ENCODE data around the gene SHISAL2B.
"Not testable (repeated sequence)": the region's sequence is repeated elsewhere in the genome, so short reads cannot be mapped to it uniquely, and the experiment has no call there.

Gene SHISAL2B

DNA sequence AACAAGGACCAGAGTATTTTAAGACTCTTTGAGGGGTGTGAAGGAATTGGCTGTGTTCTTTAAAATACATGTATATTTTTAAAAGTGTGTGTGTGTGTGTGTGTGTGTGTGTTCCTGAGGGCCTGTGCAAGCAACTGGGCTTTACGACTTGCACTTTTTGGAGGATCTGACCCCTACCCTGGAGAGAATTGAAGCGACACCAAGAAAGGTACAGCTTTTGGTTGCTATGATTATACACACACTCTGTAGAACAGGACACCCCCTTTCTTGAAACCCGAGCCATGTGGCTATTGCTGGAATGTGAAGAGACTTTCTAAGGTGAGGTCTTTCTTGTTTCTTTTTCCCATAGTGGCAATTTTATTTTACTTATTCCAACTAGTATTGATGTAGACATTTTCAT lies 988 bp downstream of the SHISAL2B start:
- no peak for DNase-seq (ENCODE audit: low read depth)
- H3K4me3 ChIP-seq (ENCODE audit: low read length), result no peak overlapping the region
- TF ChIP-seq, protein P1, sequence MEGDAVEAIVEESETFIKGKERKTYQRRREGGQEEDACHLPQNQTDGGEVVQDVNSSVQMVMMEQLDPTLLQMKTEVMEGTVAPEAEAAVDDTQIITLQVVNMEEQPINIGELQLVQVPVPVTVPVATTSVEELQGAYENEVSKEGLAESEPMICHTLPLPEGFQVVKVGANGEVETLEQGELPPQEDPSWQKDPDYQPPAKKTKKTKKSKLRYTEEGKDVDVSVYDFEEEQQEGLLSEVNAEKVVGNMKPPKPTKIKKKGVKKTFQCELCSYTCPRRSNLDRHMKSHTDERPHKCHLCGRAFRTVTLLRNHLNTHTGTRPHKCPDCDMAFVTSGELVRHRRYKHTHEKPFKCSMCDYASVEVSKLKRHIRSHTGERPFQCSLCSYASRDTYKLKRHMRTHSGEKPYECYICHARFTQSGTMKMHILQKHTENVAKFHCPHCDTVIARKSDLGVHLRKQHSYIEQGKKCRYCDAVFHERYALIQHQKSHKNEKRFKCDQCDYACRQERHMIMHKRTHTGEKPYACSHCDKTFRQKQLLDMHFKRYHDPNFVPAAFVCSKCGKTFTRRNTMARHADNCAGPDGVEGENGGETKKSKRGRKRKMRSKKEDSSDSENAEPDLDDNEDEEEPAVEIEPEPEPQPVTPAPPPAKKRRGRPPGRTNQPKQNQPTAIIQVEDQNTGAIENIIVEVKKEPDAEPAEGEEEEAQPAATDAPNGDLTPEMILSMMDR (IDR thresholded peaks at IDR 0.05; ENCODE audit: insufficient read depth, low read depth, low read length, missing control alignments), result no peak

DNA sequence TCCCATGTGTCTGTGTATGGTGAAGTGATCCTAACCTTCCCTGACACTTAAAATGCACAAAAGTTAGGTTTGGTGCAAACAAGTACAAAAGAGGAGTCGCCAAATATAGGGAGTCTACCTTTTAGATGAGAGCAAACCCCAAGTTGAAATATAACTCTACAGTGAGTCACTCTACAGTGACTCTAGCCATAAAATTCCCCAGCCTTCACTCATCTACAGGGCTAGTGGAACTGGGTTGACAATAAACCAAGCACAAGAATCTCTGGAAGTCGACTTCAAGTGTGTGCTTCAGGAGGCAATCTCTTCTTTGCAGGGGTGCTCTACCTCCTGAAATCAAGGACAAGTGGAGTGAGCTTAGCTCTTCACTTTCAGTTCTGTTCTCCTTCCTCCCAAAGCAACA lies 3.3 kb downstream of the SHISAL2B start:
- TF ChIP-seq, protein P1 (IDR thresholded peaks at IDR 0.05; ENCODE audit: insufficient read depth, low read depth, low read length, missing control alignments), result no peak
- peak; percentile 64 for DNase-seq (ENCODE audit: low read depth)
- no peak overlapping the region for H3K4me3 ChIP-seq (ENCODE audit: low read length)

DNA sequence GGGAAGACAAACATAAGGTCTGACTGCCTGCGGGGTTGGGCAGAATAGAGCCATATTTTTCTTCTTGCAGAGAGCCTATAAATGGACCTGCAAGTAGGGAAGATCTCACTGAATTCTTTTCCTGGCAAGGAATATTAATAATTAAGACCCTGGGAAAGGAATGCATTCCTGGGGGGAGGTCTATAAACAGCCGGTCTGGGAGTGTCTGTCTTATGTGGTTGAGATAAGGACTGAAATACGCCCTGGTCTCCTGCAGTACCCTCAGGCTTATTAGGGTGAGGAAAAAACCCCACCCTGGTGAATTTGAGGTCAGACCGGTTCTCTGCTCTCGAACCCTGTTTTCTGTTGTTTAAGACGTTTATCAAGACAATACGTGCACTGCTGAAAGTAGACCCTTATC lies 6.1 kb downstream of the SHISAL2B start:
- DNase-seq (ENCODE audit: low read depth); H3K4me3 ChIP-seq (ENCODE audit: low read length): not testable (repeated sequence)

DNA sequence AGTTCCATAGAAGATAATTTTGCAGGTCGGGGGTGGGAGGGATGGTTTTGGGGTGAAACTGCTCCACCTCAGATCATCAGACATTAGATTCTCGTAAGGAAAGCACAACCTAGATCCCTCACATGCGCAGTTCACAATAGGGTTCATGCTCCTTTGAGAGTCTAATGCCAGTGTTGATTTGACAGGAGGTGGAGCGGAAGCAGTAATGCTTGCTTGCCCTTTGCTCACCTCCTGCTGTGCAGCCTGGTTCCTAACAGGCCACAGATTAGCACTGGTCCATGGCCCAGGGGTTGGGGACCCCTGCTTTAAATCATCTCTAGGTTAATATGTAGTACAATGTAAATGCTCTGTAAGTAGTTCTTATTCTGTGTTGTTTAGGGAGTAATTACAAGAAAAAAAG lies 10.5 kb downstream of the SHISAL2B start:
- DNase-seq (ENCODE audit: low read depth), result no peak
- TF ChIP-seq, protein P1 (IDR thresholded peaks at IDR 0.05; ENCODE audit: insufficient read depth, low read depth, low read length, missing control alignments), result no peak
- no peak overlapping the region for H3K4me3 ChIP-seq (ENCODE audit: low read length)

DNA sequence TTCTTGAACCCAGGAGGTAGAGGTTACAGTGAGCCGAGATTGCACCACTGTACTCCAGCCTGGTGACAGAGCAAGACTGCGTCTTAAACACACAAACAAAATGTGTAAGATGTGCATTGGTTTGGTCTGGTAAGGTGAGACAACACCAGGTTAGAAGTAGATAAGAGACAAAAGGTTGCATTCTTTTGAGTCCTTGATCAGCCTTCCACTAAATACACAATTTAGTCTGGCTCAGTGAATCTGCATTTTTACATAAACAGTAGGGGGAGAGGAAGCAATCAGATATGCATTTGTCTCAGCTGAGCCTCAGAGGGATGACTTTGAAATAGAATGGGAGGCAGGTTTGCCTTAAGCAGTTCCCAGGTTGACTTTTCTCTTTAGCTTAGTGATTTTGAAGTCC lies 15.8 kb downstream of the SHISAL2B start:
- not testable (repeated sequence) for H3K4me3 ChIP-seq (ENCODE audit: low read length); DNase-seq (ENCODE audit: low read depth)

DNA sequence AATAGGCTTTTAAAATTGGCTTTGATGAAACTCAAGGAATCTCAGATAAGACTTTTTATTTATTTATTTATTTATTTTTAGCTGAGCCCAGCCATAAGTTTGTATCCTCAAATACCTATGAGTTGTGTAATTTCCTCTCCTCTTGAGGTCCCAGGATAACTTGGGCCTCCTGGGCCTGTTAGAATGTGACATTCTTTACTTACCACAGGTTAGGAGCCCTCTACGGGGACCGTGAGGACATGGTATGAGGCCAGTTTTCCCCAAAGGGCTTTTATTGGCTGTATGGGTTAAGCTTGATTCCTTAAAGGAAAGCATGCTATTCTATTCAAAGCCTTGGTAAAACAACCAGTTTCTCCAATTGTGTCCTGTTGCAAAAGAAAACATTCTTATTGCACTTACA lies 16.9 kb downstream of the SHISAL2B start:
- DNase-seq (ENCODE audit: low read depth), result no peak
- no peak overlapping the region for H3K4me3 ChIP-seq (ENCODE audit: low read length)
- TF ChIP-seq, protein P1 (IDR thresholded peaks at IDR 0.05; ENCODE audit: insufficient read depth, low read depth, low read length, missing control alignments), result no peak

DNA sequence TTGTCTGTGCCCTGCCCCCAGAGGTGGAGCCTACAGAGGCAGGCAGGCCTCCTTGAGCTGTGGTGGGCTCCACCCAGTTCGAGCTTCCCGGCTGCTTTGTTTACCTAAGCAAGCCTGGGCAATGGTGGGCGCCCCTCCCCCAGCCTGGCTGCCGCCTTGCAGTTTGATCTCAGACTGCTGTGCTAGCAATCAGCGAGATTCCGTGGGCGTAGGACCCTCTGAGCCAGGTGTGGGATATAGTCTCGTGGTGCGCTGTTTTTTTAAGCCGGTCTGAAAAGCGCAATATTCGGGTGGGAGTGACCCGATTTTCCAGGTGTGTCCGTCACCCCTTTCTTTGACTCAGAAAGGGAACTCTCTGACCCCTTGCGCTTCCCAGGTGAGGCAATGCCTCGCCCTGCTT lies 24.2 kb downstream of the SHISAL2B start:
- not testable (repeated sequence) for DNase-seq (ENCODE audit: low read depth); H3K4me3 ChIP-seq (ENCODE audit: low read length)

DNA sequence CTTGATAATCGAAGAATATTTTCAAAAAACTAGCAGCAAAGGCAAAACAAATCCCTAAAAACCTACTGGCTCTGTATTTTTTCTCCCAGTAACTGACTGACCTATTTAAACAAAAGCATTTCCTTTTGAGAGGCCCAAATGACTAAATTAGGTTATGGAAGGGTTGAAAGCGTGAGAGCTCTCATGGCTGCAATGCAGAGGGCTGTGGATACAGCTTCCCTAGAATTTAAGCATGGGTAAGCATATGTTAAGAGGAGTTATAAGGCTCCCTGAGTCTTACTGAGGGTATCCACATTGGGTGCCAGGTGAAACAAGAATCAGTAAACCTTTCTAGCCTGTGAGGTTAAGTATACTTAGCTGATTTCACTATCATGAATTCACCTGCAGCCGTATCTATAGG lies 32.3 kb downstream of the SHISAL2B start:
- TF ChIP-seq, protein P1 (IDR thresholded peaks at IDR 0.05; ENCODE audit: insufficient read depth, low read depth, low read length, missing control alignments), result no peak
- no peak for DNase-seq (ENCODE audit: low read depth)
- H3K4me3 ChIP-seq (ENCODE audit: low read length), result no peak overlapping the region

DNA sequence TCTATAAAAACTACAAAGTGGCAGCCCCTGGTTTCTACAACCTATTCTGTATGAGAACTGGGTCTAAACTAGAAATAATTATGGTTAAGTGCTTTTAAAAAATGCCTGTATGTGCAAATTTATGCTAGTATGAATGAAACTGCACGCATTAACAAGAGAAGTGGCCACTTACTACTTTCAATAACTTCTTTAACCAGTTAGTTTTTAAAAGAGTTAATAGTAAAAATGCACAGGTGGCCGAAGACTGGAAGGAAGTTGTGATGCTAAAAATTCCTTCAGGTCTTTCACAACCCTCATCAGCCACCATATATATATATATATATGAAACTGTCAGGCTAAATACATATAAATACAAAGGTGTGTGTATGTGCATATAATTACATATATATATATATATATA lies 36.8 kb downstream of the SHISAL2B start:
- DNase-seq (ENCODE audit: low read depth), result no peak
- H3K4me3 ChIP-seq (ENCODE audit: low read length), result no peak overlapping the region
- TF ChIP-seq, protein P1 (IDR thresholded peaks at IDR 0.05; ENCODE audit: insufficient read depth, low read depth, low read length, missing control alignments), result no peak
